Large intestine (tissue), 3 donors: Measurements from ENCODE around the gene EHMT1. TPM values are rescaled to one million over a fixed set of nuclear protein-coding genes. Genes with fewer than 3 reads are reported as not detected.

Experiments used
- DNase-seq, 2 donors: peaks; one replicate each; pipeline versions ENCODE4 v3.0.0 to v3.0.0-alpha.2; 2013
- H3K27ac ChIP-seq: one replicate; pipeline ENCODE4 v1.5.1; 2013; ENCODE audit warnings: low read length
- H3K27me3 ChIP-seq: 2 replicates; pipeline ENCODE4 v1.6.1; 2013; ENCODE audit warnings: low read length; ENCODE audit not compliant: control insufficient read depth, insufficient read depth
- H3K36me3 ChIP-seq: 2 replicates; pipeline ENCODE4 v1.6.1; 2013; ENCODE audit warnings: low read length; ENCODE audit not compliant: control insufficient read depth, insufficient read depth
- H3K4me1 ChIP-seq: one replicate; pipeline ENCODE4 v1.6.1; 2013; ENCODE audit warnings: low read length; ENCODE audit not compliant: control insufficient read depth, insufficient read depth
- H3K4me3 ChIP-seq: one replicate; pipeline ENCODE4 v1.5.1; 2013; ENCODE audit warnings: low read length
- H3K9me3 ChIP-seq: one replicate; pipeline ENCODE4 v1.6.1; 2013; ENCODE audit warnings: mild to moderate bottlenecking, low read depth, low read length, moderate library complexity; ENCODE audit not compliant: control insufficient read depth
- WGBS: methylation state at CpG from one replicate; pipeline ENCODE4 v1.1.5; 2013; ENCODE audit warnings: low lambda C conversion rate; ENCODE audit not compliant: insufficient coverage; 5-methylcytosine and 5-hydroxymethylcytosine counted together
- polyA plus RNA-seq: library from polyadenylated mRNA; unstranded; fragments of 120-200 nt; gene quantifications from one replicate; pipeline ENCODE4 v1.2.1, GENCODE V29; 2013

Gene EHMT1
- polyA plus RNA-seq, 1 donor, result 38.7 TPM

DNA sequence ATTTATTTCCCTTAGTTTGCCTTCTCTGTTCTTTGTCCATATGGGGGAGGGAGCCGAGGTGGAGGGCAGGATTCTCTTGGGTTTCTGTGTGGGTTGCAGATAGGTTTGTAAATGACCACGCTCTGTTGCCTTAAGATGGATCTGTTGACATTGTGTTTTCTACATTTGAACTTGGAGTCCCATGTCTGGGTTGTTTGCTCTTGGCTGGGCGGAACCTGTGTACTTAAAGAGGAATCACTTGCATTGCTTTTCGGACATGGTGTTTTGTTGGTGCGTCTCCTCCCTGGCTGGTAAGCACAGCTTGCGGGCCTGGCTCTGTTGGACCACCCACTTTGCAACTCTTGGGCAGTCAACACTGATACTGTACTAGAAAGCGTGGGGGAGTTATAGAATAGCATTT lies 45.9 kb downstream of the EHMT1 start:
- Histone ChIP-seq H3K9me3 (peaks cover 4% of the 10 kb centered on the region), H3K4me3 (no peak overlapping the region), H3K4me1 (peaks cover 19% of the 10 kb centered on the region), H3K36me3 (peaks cover 9% of the 10 kb centered on the region), H3K27me3 (no peaks in the 10 kb centered on the region), H3K27ac (no peak overlapping the region)
- peak in 1 of 2 donors; percentile 30 for DNase-seq
- no CpG with 5 or more reads among the region's 7 CpGs for WGBS

DNA sequence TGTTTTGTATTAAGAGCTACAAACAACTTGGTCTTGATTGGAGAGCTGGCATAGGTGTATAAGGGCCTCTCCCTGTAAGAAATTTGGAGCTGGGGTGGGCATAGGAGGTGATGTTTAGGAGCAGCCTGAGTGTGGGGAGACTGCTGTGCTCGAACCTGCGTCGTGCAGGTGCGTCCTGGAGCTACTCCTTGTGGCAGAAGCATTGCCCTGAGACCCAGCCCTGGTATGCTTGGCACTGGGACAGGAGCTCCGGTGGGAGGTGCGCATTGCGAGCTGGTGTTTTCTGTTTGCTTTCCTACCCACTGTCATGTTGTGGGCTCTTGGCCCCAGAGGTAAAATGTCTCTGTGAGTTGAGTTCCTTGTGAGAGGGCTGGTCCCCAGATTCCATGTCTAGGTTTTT lies 46.4 kb downstream of the EHMT1 start:
- Histone ChIP-seq H3K27me3 (no peaks in the 10 kb centered on the region), H3K4me3 (no peak overlapping the region), H3K36me3 (peaks cover 9% of the 10 kb centered on the region), H3K9me3 (peaks cover 4% of the 10 kb centered on the region), H3K4me1 (peaks cover 19% of the 10 kb centered on the region), H3K27ac (no peak overlapping the region)
- no CpG with 5 or more reads among the region's 7 CpGs for WGBS
- DNase-seq, result no peak

DNA sequence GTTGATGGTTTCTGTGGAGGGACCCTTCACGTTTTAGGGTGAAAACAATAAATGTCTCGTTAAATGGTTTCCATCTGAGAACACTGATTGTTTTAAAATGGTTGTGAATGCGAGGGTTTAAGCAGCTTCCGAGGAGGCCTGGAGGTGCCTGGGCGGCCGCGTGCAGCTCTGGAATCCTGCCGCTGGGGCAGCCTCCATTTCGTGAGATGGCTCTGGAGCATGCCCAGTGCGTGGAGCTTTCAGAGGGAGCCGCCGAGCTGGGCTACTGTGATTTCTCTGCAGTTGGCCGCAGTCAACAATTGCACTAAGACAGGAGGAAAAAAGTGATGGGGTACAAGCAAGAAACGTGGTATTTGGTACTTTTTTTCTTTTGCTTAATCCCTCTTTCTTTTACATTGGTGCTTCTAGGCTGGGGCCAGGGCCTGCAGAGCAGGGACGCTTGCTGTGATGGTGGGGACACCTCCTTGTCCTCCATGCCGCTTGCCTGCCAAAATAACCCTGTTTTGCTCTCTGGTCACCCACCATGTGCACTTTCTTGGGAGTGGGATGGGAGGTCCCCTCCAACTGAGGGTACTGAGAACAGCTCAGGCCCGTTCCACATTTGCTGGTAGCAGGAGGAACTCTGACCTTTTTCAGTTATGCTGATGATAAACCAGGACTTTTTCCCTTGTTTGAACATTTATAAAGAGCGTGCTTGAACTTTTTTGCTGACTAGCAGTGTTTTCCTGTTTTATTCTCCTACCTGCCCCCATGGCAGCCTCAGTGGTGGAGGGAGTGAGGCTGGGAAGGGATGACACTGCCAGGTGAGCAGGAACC lies 47.1 kb downstream of the EHMT1 start:
- peaks cover 4% of the 10 kb centered on the region for H3K9me3 ChIP-seq
- H3K27ac ChIP-seq, result peak overlapping the region; percentile 23
- DNase-seq, result no peak
- WGBS, result no CpG with 5 or more reads among the region's 18 CpGs
- H3K4me3 ChIP-seq, result no peak overlapping the region
- H3K36me3 ChIP-seq, result peaks cover 9% of the 10 kb centered on the region
- no peaks in the 10 kb centered on the region for H3K27me3 ChIP-seq
- peaks cover 25% of the 10 kb centered on the region for H3K4me1 ChIP-seq

DNA sequence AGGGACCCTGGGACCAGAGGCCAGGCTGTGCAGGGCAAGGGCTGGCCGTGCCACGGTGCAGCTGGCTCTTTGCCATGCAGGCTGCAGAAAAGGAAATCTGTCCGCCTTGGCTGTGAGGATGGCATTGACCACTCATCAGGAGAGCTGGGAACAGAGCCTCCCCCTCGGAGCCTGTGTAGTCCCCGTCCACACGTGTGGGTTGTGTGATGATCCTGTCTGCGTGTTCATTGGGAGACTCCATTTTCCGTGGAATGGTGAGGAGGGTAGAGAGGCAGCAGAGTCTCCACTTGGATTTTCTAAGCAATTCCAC lies 47.7 kb downstream of the EHMT1 start:
- WGBS, result no CpG with 5 or more reads among the region's 8 CpGs
- peaks cover 4% of the 10 kb centered on the region for H3K9me3 ChIP-seq
- peaks cover 30% of the 10 kb centered on the region for H3K4me1 ChIP-seq
- DNase-seq, result no peak
- H3K27ac ChIP-seq, result no peak overlapping the region
- no peak overlapping the region for H3K4me3 ChIP-seq
- H3K36me3 ChIP-seq, result peaks cover 9% of the 10 kb centered on the region
- no peaks in the 10 kb centered on the region for H3K27me3 ChIP-seq

DNA sequence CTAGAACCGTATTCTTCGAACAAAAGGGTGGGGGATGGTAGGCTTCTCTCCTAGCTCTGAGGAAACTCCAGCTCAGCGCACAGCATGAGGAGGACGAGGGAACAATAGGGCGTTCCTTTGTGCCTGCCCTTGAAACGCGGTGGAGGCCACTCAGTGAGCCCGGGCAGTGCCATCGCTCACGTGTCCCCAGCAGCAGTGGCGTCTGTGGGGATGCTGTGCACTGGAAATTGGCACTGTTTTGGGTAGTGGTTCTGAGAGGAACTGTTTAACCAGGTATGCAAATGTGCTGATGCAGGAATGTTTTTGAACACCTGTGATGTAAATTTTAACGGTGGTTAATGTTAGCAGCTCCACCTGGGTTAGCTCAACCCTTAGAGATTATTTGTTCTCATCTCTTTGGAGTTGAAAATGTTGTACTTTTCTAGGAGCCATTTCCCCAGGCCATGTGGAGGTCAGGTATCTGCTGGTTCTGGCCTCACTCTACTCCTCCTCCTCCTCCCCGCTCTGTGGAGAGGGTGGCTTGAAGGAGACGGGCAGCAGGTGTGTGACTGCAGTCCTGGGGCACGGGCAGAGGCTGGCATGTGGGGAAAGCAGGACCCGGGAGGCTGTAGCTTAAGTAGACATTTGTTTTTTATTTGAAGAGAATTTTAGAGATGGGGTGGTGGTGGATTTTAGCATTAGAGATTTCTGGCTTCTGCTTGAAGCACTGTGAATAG lies 48.3 kb downstream of the EHMT1 start:
- Histone ChIP-seq H3K27me3 (no peaks in the 10 kb centered on the region), H3K36me3 (peaks cover 9% of the 10 kb centered on the region), H3K9me3 (peaks cover 4% of the 10 kb centered on the region), H3K27ac (no peak overlapping the region), H3K4me3 (no peak overlapping the region), H3K4me1 (peaks cover 35% of the 10 kb centered on the region)
- 40% methylated on average over 1 of the region's 16 CpGs for WGBS
- DNase-seq, result no peak

DNA sequence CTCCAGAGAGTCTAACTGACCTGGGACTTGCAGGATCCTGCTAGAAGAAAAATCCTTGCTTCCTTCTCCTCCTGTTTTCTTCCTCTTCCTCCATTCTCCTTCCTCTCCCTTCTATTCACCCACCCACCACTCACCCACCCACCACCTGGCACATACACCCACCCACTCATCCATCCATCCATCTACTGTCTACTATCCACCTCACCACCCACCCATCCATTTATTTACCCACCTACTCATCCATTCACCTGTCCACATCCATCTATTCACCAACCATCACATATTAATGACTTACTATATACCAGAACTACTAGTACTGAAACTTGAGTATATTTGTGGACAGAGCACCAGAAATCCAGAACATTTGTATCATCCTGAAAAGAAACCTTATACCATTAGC lies 49.4 kb downstream of the EHMT1 start:
- Histone ChIP-seq H3K27ac (no peak overlapping the region), H3K9me3 (peaks cover 4% of the 10 kb centered on the region), H3K36me3 (peaks cover 9% of the 10 kb centered on the region), H3K27me3 (no peaks in the 10 kb centered on the region), H3K4me3 (no peak overlapping the region), H3K4me1 (peaks cover 35% of the 10 kb centered on the region)
- DNase-seq, result no peak

DNA sequence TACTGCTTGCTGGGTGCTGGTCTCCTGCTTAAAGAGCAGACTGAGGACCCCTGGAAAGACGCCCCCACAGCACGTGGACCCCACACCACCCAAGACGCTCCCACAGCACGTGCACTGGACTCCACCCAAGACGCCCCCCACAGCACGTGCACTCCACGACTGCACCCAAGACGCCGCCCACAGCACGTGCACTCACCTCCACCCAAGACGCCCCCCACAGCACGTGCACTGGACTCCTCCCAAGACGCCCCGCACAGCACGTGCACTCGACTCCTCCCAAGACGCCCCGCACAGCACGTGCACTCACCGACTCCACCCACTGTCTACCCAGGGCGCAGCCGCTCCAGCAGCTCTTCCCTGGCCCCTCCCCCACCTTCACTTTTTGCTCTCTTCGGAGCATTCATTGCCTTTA lies 50.5 kb downstream of the EHMT1 start:
- peaks cover 4% of the 10 kb centered on the region for H3K9me3 ChIP-seq
- WGBS, result 100% methylated on average over 1 of the region's 23 CpGs
- H3K4me3 ChIP-seq, result no peak overlapping the region
- no peaks in the 10 kb centered on the region for H3K27me3 ChIP-seq
- DNase-seq, result peak in 1 of 2 donors; percentile 29
- H3K4me1 ChIP-seq, result peaks cover 33% of the 10 kb centered on the region
- peaks cover 9% of the 10 kb centered on the region for H3K36me3 ChIP-seq
- no peak overlapping the region for H3K27ac ChIP-seq

DNA sequence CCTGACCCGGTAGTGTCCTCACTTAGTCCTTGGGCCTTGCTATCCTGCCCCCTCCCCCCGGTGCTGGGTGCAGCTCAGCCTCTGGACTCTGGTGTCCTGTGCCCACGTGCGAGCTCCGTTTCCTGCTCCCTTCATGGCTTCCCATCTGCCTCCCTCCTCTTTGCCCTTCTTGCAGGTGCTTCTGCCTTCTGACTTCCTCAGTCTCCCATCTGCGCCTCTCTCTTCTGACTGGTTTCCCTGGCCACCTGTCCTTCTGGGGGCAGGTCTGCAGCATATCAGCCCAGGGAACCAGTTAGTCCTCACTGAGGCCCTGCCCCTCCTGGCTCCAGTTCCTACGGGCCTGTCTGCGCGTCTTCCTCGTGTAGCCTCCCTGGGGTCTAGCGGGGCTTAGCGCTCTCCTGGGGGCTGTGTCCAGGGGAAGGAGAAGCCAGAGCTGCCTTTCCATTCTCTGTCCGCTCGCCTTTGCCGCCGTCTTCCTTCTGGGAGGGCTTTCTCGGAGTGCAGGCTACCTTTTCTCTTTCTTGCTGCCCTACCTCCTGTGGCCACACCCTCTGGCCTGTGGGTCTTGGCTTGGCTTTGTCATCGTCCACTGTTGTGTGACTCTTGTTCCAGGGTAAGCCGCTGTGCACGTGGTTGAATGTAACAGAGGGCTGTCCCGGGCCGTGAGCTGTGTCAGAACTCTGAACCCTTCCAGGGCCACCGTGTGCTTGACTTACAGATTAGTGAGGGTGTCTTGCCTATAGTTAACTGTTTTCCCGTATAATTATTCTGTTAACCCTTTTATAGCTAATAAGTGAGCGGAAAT lies 51.8 kb downstream of the EHMT1 start:
- DNase-seq, result peak; percentile 72 to 89
- WGBS, result 90% methylated on average over 2 of the region's 25 CpGs
- peak overlapping the region; percentile 58 for H3K27ac ChIP-seq
- peaks cover 27% of the 10 kb centered on the region for H3K4me1 ChIP-seq
- no peaks in the 10 kb centered on the region for H3K27me3 ChIP-seq
- H3K4me3 ChIP-seq, result no peak overlapping the region
- peaks cover 4% of the 10 kb centered on the region for H3K9me3 ChIP-seq
- peaks cover 6% of the 10 kb centered on the region for H3K36me3 ChIP-seq

DNA sequence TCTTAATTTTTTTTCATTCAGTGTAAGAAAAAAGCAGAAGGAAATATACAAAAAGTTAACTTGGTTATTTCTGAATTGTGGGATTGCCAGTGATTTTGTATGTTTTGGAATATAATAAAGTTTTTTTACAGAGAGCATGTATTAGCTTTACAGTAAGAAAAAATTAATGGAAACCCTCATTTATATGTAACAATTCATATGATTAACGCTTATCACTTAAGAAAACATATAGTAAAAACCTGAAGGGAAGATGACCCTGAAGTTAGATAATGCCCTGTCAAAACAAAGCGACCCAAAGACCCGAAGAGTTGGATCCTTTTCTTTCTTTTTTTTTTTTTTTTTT lies 52.4 kb downstream of the EHMT1 start:
- WGBS, result 79% methylated on average over 3 of the region's 3 CpGs
- Histone ChIP-seq H3K27me3 (no peaks in the 10 kb centered on the region), H3K36me3 (peaks cover 6% of the 10 kb centered on the region), H3K4me1 (peaks cover 21% of the 10 kb centered on the region), H3K9me3 (peaks cover 4% of the 10 kb centered on the region), H3K4me3 (no peak overlapping the region), H3K27ac (no peak overlapping the region)
- DNase-seq, result no peak

DNA sequence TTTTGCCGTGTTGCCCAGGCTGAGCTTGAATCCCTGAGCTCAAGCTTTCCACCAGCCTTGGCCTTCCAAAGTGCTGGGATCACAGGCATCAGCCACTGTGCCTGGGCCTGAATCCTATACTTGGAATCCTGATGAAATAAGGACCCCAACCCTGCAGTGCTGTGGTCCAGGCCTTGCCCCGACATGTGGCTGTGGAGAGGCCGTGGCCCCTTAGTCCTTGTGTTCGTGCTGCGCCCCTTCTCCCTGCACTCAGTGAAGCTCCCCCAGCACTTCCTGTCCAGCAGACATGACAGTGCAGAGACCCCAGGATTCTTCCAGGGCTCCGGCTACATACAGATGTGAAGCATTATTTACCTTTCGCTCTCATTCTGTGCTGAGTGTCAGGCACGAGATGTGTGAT lies 52.9 kb downstream of the EHMT1 start:
- H3K36me3 ChIP-seq, result peaks cover 6% of the 10 kb centered on the region
- no peak for DNase-seq
- no peak overlapping the region for H3K27ac ChIP-seq
- no peaks in the 10 kb centered on the region for H3K27me3 ChIP-seq
- peaks cover 16% of the 10 kb centered on the region for H3K4me1 ChIP-seq
- H3K9me3 ChIP-seq, result peaks cover 4% of the 10 kb centered on the region
- H3K4me3 ChIP-seq, result no peak overlapping the region
- 83% methylated on average over 2 of the region's 8 CpGs for whole genome bisulfite sequencing
